ENCODE results near the gene TTC7B. TPM values are rescaled to one million over a fixed set of nuclear protein-coding genes. Genes with fewer than 3 reads are reported as not detected.

TTC7B gene
- total RNA-seq, 1 donor from 2014 or later = 32.4 TPM

DNA sequence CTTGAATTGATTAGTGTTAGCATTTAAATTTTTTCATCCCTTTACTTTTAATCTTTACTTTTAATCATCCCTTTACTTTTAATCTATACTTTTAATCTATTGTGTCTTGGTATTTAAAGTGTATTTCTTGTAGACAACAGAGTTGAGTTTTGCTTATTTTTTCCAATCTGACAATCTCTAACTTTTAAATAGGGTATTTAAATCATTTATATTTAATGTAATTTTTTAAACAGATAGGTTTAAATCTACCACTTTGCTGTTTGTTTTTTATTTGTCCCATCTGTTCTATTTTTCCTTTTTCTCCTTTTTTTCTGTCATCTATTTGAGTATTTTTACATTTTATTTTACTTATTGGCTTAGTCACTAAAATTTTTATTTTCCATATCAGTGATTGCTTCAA, 68.3 kb downstream of the TTC7B start:
- ATAC-seq (no peak), DNase-seq (ENCODE audit: low spot score) (no peak)

DNA sequence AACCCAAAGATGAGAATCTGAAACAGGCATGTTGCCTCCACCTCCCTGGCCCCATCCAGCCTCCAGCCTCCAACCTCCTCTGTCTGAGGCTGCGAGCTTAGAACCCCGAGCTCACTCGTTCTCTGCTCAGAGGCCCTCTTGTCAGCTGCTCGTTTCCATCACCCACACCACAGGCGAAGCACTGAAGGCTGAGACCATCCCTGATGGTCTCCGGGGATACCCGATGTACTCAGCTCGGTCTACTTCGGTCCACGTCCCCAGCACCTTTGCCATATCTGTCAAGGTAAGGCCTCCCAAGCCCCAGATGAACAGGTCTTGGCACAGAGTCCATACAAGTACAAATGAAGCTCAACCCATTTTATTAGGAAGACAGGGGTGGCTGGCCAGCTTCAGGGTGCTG, 72.4 kb downstream of the TTC7B start:
- no peak for ATAC-seq
- no peak for DNase-seq (ENCODE audit: low spot score)

DNA sequence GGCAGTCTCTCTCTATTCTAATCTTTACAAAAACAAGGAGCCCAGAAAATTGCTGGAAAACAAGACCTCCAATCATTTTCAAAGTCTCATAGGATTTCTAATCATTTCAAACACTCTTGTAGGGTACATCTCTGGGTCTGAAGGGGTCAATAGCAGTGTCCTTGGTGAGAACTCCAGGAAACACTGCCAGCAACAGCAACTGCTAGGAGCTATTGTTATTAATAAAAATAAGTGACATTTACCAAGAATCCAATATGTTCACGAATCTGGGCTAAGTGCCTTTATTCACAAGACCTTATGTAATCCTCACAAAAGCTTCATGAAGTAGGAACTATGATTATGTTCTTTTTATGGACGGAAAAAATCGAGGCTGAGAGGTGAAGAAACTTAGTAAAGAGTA, 72.8 kb downstream of the TTC7B start:
- DNase-seq (ENCODE audit: low spot score) (no peak), ATAC-seq (no peak)

DNA sequence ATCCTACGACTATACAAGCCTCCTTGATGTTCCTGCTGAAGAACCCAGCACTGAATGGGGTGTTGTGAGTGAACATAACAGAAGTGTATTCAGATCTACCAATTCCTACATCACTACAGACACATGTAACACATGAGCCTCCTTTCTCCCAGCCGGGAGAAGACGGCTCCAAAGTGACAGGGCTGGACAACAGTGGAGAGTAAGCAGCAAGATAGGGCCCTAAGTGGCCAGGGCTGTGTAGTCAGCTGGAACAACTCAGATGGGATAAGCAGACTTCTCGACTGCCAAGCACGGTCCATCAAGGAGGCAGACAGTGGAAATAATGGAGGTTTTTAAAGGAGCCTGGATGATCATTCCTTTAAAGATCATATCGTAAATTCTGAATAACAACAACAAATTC, 73.5 kb downstream of the TTC7B start:
- ATAC-seq (no peak), DNase-seq (ENCODE audit: low spot score) (peak; percentile 19)

DNA sequence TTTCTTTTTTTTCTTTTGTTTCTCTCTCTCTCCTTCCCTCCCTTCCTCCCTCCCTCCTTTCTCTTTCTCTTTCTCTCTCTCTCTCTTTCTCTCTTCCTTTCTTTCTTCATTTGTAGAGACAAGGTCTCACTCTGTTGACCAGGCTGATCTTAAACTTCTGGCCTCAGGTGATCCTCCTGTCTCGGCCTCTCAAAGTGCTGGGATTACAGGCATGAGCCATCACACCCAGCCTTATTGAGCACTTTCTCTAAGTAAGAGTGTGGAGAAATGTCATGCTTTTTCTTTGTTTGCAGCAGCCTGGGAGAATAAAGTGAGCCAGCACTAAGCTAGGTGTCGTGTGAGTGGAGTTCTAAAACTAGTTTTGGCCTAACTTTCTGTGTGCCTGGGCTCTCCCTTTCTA, 74.0 kb downstream of the TTC7B start:
- no peak for ATAC-seq
- DNase-seq (ENCODE audit: low spot score) = no peak

DNA sequence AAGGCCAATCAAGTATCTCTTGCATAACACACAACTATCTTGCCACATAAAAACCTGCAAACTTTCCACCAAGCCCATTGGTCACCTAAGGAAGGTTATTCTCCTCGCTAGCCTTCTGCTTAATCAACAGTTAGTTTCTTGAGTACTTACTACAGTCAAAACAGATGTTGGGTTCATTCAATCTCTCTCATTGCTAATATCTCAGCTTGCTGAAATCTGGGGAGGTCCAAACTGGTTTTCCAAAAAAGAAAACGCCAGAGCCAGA, 74.6 kb downstream of the TTC7B start:
- ATAC-seq = peak; percentile 63

DNA sequence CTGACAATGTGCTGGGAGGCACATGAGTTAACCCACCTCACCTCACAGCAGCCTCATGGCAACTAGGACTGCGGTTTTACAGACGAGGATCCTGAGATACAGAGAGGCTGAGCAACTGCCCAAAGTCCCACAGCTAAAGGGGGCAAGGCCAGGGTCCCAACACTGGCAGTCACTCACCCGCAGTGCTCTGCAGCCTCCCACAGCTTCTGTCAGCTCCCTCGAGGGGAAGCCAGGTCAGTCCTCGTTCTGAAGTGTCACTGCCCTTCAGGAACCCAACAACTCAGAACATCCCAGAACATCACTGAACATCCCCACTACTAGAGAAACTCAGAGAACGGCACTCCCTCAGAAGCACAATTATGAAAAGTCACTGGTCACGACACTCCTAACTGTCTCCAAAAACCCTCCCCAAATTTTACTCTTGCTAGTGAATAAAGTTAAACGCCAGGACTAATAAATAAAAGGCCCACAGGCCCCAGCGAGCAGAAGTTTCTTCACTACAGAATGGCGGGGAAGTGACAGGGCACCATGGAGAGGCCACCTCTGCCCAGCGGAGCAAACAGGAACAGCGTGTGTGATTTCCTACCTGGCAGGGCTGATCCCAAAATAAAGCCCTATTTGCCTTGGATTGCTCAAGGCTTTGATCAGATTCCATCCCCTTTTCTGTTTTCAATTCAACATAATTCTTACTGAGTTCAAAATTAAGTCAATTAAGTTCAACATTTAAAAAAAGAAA, 75.1 kb downstream of the TTC7B start:
- DNase-seq (ENCODE audit: low spot score) = peak; percentile 57
- ATAC-seq = peak; percentile 92

More for the DNA sequence above, 74.6 kb downstream of the TTC7B start:
- no peak for DNase-seq (ENCODE audit: low spot score)

DNA sequence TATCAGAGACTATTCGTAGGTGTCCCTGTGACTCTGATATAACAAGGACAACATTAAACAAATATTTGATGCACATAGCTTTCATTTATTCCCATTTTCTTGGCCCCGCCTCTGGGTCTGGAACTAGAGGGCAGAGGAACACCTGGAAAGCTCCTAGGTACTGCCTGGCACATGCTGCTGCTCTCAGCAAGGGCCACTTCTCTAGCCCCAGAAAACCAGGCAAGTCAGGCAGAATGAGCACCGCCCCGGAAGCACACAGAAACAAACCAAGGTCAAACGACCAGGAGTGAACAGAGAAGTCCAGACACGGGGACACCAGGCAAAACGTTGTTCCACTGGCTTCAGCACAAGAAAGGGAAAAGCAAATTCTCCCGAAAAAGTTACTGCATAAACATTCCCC, 76.1 kb downstream of the TTC7B start:
- peak; percentile 37 for DNase-seq (ENCODE audit: low spot score)
- ATAC-seq = no peak

DNA sequence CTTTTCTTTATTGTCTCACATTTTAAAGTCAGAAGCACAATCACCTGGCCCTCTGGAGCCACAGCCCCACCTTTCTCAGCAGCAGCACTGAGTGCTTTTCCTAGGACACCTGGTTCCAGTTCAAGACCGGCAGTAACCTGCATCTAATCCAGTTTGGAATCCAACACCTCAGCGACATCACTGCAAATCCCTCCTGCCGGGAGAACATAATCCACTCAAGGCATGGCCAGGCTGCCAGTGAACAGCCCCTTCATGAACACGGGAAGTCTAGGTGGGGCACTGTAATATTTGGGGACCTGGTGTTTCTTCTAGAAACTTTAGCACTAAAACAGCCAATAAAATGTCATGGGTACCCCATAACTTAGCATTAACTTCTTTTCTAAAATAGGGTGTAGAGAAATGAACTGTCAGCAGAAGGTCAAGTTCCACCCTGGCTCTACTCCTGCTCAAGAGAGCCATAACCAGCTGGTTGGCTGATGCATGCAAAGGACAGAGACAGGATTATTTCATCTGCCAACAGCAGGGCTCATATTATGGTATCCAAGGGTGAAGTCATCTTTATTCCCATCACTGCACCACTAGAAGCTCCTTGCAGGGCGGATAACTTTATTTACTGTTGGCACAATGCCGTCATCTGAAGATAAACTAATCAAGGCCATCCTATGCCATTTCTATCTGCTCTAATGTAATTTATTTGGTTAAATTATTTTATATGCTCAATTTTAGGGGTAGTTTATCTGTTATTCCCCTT, 76.7 kb downstream of the TTC7B start:
- peak; percentile 14 for DNase-seq (ENCODE audit: low spot score)
- ATAC-seq = no peak

DNA sequence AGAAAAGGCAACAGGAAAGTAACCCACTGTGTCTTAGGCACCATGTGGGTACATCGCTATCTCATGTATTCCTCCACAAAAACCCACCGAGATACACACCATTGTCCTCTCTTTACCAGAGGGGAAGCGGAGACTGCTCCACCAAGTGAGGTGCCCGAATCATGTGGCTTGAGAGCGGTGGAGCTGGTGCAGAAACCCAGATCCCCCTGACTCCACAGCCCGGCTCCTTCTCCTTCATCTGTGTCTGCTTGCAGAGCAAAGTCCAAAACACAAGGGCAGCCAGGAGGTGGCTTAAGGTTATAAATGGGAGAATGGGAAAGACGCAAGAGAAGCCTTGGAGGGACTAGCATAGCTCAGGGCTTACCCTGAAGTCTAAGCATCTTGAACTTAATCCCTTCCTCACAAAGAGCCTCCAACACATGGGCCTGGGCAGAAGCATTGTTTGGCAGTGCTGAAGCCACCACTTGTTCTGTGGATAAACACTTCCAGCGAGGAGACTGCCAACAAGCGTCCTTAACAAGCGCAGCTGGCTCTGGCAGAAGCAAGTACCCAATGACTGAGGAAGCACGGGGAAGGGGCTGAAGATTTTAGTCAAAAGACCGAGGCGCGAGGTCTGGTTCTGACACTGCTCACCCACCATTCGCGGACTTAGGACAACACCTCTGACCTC, 83.0 kb downstream of the TTC7B start:
- DNase-seq (ENCODE audit: low spot score) (peak; percentile 37), ATAC-seq (no peak)

DNA sequence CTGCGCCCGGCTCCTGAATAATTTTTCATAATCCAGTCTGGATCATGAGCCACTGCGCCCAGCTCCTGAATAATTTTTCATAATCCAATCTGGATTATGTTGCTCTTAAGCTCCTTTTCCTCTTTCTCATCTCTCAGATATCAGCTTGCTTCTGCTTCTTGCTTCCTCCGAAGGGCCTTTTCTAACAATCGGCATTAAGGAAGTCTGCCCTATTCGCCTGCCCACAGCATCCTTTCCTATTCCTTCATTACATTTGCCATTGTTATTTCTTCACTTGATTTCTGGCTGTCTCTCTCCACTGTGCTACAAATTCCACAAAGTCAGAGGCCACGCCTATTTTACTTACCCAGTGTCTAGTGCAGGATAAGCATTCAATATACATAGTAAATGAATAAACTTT, 83.5 kb downstream of the TTC7B start:
- ATAC-seq = no peak
- DNase-seq (ENCODE audit: low spot score) = peak; percentile 1

DNA sequence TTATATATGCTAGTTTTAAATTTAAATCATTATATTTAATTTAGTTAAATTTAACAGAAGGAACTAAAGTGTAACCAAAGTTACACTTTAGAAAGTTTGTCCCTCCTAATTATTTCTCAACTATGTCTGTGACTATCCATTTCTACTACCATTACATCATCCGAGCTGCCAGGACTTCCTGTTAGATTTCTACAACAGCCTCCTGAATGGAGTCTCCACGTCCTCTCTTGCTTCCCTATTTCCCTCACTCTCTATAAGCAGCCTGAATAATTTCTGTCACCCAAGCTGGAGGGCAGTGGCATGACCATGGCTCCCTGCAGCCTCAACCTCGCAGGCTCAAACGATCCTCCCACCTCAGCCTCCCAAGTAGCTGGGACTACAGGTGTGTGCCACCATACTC, 84.1 kb downstream of the TTC7B start:
- DNase-seq (ENCODE audit: low spot score) (no peak), ATAC-seq (no peak)

DNA sequence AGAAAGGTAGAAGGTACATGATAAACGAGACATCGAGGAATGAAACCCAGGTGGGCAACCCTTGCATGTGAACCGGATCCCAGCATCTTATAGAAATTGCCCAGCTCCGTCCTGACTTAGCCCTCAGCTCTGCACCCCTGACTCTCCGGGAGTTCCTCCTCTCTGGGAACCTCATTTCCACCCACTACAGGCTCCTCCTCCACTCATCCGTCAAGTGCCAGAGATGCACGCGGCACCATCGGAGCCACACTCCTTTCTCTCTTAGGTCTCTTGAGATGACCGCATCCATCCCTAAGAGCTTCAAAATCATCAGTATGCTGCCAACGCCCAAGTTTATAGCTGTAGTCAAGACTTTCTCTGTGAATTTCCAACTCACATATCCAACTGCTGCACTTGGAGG, 84.7 kb downstream of the TTC7B start:
- no peak for ATAC-seq
- peak; percentile 22 for DNase-seq (ENCODE audit: low spot score)

DNA sequence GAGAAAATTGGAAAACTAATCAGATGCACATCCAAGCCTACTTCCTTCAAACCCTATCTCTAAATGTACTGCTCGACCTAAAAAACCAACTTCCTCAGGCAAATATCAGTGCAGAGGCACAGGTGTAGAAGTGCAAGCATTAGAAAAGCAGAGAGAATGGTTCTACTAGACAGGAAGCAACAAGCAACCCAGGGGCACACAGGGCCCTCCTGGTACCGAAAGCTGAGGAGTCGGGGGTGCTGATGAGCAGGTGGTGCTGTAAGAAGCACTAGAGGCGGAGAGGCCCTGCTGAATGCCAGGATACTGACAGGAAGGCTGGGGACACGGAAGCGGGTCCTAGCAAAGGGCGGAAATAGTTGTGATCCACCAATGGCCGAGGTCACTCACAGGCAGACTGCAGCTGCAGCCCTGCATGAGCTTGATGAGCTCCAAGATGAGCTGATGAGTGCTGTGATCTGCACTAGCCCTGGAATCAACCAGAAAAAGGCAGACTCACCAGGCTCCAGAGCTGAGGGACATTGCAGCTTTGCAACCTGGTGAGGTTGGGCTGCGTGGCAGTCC, 85.9 kb downstream of the TTC7B start:
- ATAC-seq = no peak

DNA sequence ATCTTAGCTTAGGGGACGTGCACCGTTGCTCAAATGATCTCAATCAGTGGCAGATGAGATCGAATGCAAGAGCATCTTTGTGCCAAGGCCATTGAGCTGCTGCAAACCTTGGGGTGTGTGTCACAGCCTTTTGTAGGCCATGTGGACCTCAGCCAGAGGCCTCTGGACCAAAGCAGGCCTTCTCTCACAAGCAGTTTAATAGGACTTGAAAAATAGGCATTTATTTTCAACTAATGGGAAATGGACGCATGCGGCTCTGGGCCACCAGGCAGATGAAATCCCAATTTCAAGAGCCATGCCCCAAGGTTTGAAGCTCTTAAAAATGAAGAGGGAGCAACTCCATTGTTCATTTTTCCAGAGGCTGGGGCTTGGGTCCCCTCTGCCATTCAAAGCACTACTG, 87.3 kb downstream of the TTC7B start:
- DNase-seq (ENCODE audit: low spot score) (peak; percentile 29), ATAC-seq (no peak)

More for the DNA sequence above, 85.9 kb downstream of the TTC7B start:
- peak; percentile 15 for DNase-seq (ENCODE audit: low spot score)

DNA sequence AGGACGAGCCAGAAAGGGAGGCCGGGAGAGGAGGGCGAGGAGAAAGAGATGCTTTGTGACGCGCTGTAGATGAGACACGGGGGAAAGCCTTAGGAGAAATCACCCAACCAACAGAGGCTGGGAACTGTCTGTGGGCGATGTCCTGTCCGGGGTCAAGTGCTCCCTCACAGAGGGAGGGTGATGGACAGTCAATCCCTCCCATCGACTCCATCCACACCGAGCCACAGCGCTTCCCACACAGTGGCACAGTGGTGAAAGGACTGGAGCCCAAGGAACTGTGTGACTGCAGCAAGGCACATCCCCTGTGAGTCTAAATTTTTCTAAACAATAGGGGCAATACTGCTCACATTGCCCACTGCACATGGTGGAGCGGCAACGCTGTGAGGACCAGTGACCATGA, 89.1 kb downstream of the TTC7B start:
- ATAC-seq (no peak), DNase-seq (ENCODE audit: low spot score) (no peak)

DNA sequence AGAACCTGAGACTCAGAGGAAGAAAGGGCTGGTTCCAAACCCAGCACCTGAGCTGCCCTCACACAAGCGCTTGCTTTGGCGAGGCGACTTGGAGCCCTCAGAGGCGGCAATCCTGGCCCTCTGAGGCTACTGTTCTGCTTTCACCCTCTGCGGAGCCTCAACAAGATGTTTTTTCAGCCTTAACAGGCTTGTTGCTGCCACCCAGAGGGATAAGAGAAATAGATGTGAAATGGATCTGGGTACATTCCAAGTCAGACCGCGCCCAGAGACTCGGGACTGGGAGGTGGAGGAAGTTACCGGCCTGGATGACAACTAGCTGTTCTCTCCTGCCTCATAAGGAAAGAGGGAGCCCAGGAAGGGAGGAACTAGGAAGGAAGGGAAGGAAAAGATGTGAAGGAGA, 89.6 kb downstream of the TTC7B start:
- ATAC-seq = no peak

DNA sequence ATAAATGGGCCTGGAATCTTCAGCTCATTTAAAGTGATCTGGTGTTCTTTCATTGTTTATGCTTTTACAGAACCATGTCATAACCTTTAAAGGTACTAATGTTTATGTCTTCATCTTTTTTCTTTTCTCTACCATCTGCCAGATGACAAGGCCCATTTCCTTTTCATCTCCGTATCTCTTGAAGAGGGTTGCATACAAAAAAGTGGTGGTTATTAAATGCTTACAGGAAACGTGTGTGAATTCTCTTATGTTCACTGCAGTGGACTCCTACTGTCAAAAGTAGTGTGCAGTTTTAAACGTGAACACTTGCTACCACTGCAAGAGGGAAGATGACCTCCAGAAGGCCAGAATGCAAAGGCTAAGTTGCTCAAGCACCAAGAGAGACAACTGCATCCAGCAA, 91.4 kb downstream of the TTC7B start:
- ATAC-seq (no peak), DNase-seq (ENCODE audit: low spot score) (no peak)

More for the DNA sequence above, 89.6 kb downstream of the TTC7B start:
- DNase-seq (ENCODE audit: low spot score) = peak; percentile 40

DNA sequence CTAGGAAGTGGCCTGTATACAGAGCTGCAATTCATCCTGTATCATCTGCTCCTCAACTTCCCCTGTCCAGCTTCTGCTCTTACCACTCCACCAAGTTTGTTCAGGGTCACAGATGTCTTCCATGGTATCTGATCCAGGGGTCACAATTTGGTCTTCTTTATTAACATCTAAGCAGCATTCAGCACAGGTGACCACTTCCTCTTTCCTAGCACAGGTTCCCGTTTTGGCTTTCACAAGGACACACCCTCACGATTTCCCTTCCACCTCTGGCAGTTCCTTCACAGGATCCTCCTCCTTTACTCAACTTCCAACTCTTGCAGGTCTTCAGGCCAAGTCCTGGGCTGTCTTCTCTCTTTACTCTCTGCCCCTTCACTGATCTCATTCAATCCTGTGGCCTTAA, 93.6 kb downstream of the TTC7B start:
- DNase-seq (ENCODE audit: low spot score) = peak; percentile 36
- no peak for ATAC-seq

DNA sequence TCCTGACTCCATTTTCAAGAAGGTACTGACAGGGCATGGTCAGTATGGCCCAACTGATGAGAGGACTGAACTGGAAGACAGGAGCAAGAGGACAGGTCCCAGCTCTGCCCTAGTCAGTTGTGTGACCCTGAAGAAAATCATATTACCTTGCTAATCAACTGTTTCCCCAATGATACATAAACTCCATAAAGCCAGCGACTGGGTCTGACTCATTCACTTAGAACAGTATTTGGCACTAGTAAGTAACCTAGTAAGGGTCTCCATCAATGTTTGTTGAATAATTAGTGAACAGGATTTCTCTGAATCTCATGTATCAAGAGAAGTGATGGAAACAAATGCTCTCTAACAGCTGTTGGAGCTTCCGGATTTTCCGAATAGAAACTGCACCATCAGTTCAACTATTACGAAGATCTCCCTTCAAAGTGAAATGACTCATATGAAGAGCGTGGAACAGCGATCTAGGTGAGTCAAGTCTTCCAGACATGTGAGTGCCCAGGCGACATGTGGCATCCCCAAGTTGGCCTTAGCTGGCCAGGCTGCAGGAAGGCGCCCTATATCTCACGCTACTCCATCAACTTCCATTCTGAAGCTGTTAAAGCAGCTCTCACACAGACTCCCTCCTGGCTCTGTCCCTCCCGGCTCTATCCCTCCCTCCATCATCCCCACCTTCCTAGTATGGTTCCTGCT, 94.5 kb downstream of the TTC7B start:
- ATAC-seq = no peak
- peak; percentile 14 for DNase-seq (ENCODE audit: low spot score)

DNA sequence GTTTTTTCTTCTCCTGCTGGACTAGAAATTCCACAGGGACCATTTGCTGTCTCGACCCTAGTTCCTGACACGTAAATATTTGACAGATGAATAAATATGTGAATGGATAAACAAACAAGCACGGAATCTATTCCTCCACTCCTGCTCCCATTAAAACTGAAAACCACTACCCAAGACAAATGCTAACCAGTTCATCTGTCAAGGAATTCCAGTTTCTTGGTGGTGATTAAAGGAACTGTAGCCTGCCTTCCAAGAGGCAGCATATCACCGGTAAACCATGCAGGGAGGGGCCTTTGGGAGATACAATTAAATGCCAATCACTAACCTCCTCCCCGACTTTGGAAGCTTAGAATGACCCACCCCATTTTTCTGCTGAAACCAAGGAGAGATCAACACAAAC, 95.4 kb downstream of the TTC7B start:
- ATAC-seq (no peak), DNase-seq (ENCODE audit: low spot score) (no peak)

All from left lobe of liver (tissue), 2 donors.